ENCODE measurements around the gene ARHGEF16.

Gene ARHGEF16

DNA sequence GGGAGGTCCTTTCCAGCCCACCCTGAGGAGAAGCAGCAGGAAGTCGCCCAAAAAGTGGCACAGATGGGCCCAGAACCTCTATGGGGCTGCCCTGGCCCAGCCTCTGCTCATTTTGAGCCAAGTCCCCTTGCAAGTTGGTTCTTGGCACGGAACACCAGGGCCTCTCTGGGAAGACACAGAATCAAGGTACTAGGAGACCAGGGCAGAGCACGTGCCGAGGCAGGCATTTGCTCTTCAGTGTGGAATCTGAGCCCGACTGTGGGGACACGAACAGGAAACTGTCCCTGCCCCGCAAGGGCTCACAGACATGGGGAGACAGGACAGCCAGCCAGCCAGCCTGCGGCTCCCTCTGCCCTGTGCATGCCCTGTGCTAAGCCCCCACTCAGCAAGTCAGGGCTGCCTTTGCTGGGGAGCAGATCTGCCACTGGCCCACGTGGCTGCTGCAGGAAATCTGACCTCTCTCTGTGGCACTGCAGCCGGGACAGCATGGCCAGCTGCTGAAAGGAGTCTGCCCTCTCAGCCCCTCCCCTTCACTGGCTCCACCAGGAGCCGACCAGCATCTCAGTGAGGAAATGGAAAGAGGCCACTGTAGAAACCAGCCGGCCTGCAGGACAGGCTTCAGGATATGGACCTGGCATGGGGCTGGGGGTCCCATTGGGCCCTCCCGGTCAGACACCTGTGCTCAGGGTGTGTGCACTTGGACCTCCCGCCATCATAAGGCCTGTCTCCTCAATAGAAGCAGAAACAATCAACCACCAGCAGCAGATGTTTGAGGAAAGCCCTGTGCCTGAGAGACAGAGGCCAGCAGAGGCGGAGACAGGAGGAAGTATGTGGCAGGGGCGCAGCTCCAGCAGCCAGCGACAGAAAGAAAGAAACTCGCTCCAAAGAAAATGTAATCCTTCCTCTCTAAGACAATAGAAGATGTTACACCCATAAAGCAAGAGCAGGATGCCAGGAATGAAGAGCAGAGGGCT is 3.7 kb downstream of the ARHGEF16 start:
- no peak for FAIRE-seq

- no peak for FAIRE-seq
These were observed 4.8 kb downstream of the ARHGEF16 start for GRCh38 chr1:3459051-3459908.

GRCh38 chr1:3459940-3460671 is 5.6 kb downstream of the ARHGEF16 start:
- FAIRE-seq = no peak

DNA sequence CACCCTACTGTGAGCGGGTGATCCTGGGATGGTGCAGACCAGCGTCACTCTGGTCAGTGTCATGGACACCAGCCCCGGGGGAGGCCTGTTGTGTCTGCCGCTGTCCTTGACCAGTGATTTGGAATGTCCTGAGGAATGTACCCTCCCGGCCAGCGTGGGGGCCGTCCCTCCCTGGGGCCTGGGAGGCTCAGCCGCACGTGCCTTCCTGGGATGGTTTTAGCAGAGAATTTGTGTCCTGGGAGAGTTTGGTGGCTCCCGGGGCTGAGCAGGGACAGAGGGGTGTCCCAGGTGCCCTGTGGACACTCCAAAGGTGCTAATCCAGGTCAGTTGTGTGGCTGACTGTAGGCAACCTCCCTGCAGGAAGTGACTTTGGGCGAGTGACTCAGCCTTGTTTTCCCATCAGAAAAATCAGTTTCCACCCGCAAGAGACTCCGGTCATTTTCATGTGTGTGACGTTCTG is 6.2 kb downstream of the ARHGEF16 start:
- no peak for FAIRE-seq

DNA sequence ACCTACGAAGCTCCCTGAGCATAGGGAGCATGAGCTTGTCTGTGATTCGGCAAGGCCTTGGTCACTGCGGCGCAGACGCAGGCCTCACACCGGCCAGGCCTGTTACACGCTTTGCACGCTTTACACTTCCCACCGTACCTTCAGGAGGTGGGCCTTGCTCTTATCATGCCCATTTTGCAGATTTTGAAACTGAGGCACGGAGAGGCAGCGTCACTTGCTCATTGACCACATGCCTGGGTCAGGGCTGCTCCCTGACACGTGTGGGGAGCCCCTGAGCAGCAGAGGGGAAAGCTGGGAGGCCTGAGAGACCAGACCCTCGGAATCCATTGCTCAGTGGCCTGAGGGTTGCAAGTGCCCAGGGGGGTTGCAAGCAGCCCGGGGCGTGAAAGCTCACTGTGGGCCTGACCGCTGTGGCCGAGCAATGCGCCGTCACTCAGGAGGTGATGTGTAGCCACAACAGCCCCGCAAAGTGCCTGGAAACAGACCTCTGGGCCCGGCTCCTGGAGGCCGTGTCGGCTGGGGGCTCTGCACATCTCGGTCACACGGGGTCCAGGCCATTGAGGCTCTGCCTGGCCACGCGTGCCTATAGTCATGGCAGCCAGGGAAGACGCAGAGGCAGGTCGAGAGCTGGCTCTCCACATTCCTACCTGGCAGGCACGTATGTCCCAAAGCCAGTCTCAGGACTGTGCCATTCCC is 6.9 kb downstream of the ARHGEF16 start:
- no peak for FAIRE-seq

DNA sequence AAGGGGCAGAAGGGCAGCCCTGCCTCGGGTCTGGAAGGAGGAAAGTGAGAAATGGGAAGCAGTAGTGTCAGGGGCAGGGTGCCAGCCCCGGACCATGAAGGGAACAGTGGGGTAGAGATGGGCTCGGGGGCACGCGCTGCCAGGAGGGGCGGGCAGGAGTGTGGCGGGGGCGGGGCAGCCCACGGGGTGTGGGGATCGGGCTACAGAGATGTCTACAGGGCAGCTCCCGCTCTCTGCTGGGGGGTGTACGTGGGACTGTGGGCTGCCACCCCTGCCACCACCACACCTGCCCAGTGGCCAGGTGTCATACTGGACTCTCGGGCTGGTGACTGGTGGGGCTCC is 7.4 kb downstream of the ARHGEF16 start:
- no peak for FAIRE-seq

DNA sequence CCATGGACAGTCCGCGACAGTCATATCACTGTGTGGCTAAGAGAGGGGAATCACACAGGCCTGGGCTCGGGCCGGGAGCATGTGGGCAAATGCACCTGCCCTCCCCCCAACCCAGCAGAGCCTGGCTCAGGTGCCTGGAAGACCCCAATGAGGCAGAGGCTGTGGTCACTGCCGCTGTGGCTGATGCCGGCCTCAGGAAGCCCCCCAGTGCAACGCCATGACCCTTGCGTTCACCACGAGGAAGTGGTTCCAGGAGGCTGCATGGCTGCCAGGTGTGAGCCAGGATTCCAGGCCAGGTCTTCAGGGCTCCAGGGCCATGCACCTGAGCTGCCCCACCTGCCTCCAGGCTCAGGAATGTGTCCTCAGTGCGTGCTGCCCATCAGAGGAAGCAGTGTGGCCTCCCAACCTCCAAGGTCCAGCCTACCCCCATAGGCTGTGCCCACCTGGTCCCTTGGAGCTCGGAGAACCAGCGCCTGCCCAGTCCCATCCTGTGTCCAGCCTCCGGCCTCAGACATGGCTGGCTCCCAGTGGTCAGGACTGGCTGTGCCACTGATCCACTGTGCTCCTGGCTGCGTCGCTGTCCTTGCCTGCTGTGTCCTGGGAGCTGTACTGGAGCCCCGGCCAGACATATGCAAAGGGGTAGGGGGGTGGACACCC is 8.0 kb downstream of the ARHGEF16 start:
- FAIRE-seq = no peak

- no peak for FAIRE-seq
These were observed 8.5 kb downstream of the ARHGEF16 start for GRCh38 chr1:3463013-3463385.

GRCh38 chr1:3463408-3463863 is 9.0 kb downstream of the ARHGEF16 start:
- FAIRE-seq = no peak

DNA sequence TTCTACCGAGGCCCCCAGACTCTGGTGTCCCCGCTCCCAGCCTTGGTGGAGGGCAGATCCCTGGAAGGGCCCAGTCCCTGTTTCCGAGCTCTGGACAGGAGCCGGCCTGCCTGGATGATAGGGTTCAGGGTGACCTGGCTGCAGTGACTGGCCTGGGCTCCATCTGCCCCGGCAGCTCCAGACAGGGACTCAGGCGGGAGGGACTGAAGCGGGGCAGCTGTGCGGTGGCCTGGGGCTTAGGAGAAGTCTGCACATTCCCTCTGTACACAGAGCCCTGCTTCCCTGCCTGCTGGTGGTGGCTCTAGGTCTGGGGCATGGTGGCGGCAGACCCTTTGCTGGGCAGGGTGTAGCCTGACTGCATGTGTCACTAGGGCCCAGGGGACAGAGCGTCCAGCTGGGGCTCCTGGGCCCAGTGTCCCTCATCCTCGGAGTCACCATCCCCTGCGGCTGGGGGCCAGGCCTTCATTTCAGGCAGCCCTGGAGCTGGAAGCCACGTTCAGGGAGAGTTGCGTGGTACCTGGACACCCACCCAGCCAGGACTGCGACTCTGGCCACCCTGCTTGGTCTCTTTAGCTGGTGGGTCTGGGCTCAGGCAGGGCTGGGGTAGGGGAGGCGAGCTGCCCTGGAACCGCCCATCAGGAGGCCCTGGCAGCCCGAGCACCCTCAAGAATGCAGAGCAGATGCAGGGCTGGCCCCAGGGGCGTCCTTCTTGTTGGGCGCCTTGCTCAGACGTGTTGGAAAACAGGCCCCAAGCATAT is 9.6 kb downstream of the ARHGEF16 start:
- no peak for FAIRE-seq

DNA sequence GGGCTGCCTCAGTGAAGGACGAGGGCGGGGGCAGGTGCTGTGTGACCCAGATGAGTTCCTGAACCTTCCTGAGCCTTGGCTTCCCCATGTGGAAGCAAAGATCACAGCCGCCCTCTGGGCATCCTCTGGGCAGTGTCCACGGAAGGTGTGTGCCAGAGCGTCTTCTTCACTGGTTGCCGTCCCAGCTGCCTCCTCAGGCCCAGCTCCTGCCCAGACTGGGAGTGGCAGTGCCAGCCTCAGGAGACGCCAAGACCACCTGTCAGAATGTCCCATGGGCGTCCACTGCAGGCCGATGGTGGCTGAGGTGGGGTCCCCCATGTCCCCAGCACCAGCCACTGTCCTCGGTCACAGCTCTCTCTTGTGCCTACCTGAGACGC is 10.2 kb downstream of the ARHGEF16 start:
- FAIRE-seq = no peak

- FAIRE-seq = no peak
These were observed 10.8 kb downstream of the ARHGEF16 start for GRCh38 chr1:3465091-3465934.

DNA sequence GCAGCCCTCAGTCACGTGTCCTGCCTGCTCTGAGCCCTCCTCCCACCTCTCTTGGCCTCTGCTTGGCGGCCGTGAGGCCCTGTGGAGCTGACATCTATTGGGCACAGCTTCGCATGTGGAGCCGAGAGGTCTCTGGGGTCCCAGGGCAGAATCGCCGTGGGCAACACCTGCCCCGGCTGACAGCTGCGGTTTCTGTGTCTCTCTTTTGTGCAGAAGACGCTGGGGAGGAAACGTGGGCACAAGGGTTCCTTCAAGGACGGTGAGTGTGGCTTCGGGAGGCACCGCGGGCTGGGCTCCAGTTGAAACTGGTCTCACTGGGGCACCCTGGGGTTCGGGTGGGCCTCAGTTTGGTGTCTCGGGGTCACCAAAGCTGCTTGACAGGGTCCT is 11.5 kb downstream of the ARHGEF16 start:
- FAIRE-seq = no peak

DNA sequence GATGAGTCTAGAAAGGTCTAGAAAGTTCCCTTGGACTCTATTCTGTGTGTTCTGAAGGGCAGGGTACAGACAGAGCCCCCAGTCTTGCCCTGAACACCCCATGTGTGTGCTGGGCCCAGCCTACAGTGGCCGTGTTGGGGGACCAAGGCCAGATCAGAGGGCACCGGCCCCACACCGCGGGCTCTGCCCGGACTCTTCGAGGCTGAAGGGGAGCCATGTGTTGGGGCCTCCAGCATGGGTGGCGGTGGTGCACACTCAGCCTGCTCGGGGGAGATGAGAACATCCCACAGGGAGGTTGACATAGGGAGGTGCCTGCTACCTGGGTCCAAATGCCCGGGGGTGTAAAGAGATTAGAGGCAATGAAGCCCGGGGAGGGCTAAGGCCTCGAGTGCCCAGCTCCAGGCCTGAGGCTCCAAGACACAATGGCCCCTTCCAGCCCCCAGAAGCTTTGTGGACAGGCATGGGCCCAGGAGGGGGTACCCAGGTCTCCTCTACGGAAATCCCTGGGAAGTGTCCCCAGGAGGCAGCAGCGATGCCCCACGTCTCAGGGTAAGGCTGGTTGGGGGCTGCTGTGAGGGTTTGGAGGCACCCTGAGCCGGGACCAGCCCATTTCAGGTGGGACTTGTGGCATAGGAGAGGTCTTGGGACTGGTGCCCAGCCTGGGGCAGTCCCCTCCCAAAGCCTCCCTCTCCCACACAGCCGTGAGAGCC is 12.1 kb downstream of the ARHGEF16 start:
- no peak for FAIRE-seq

- FAIRE-seq = no peak
These were observed 12.9 kb downstream of the ARHGEF16 start for GRCh38 chr1:3467096-3468036.

- FAIRE-seq = no peak
These were observed 14.0 kb downstream of the ARHGEF16 start for GRCh38 chr1:3468236-3469103.

Measured in TTC549 (cell line).